H9 (cell line): ENCODE results near the gene RPS8. TPM values are rescaled to one million over a fixed set of nuclear protein-coding genes. Genes with fewer than 3 reads are reported as not detected.

Source experiments
- DNase-seq: peaks from one replicate; pipeline ENCODE4 v3.0.0-alpha.2; 2017
- H2AFZ ChIP-seq: one replicate; pipeline ENCODE4 v1.6.1; 2013; ENCODE audit warnings: mild to moderate bottlenecking, low read length, control low read depth, moderate library complexity
- H2AK5ac ChIP-seq: 2 replicates; pipeline ENCODE4 v1.6.1; 2013; ENCODE audit warnings: low read length, control low read depth, mixed read lengths; ENCODE audit not compliant: insufficient read length
- H2BK120ac ChIP-seq: one replicate; pipeline ENCODE4 v1.6.1; 2013; ENCODE audit warnings: low read depth, mild to moderate bottlenecking, low read length, control low read depth, inconsistent platforms; ENCODE audit not compliant: poor library complexity, severe bottlenecking
- H2BK12ac ChIP-seq: 2 replicates; pipeline ENCODE4 v1.6.1; 2013; ENCODE audit warnings: low read length, control low read depth, mixed read lengths, low read depth; ENCODE audit not compliant: insufficient read length
- H2BK15ac ChIP-seq: 2 replicates; pipeline ENCODE4 v1.6.1; 2013; ENCODE audit warnings: low read depth, low read length, control low read depth
- H2BK20ac ChIP-seq: one replicate; pipeline ENCODE4 v1.6.1; 2013; ENCODE audit warnings: low read depth, mild to moderate bottlenecking, low read length, control low read depth, inconsistent platforms; ENCODE audit not compliant: poor library complexity, severe bottlenecking
- H2BK5ac ChIP-seq: 2 replicates; pipeline ENCODE4 v1.6.1; 2013; ENCODE audit warnings: low read length, control low read depth, mixed read lengths; ENCODE audit not compliant: insufficient read length
- H3K14ac ChIP-seq: 2 replicates; pipeline ENCODE4 v1.6.1; 2013; ENCODE audit warnings: low read length, control low read depth; ENCODE audit not compliant: insufficient read depth
- H3K18ac ChIP-seq: 2 replicates; pipeline ENCODE4 v1.6.1; 2013; ENCODE audit warnings: low read depth, mild to moderate bottlenecking, mixed read lengths, low read length, control low read depth; ENCODE audit not compliant: insufficient read length
- H3K23ac ChIP-seq: 2 replicates; pipeline ENCODE4 v1.6.1; 2013; ENCODE audit warnings: low read length, control low read depth, mixed read lengths, low read depth; ENCODE audit not compliant: insufficient read length
- H3K23me2 ChIP-seq: 2 replicates; pipeline ENCODE4 v1.6.1; 2013; ENCODE audit warnings: low read depth, mild to moderate bottlenecking, mixed read lengths, low read length, control low read depth; ENCODE audit not compliant: insufficient read length, poor library complexity, severe bottlenecking
- H3K27ac ChIP-seq: 2 replicates; pipeline ENCODE4 v1.5.1; 2013; ENCODE audit warnings: low read length, control low read depth, mixed read lengths, low read depth; ENCODE audit not compliant: insufficient read length
- H3K27me3 ChIP-seq: 2 replicates; pipeline ENCODE4 v1.6.1; 2013; ENCODE audit warnings: low read length, control low read depth, inconsistent platforms; ENCODE audit not compliant: insufficient read depth
- H3K4ac ChIP-seq: 2 replicates; pipeline ENCODE4 v1.6.1; 2013; ENCODE audit warnings: low read depth, mild to moderate bottlenecking, control low read depth, inconsistent platforms, low read length, moderate library complexity
- H3K4me1 ChIP-seq: 2 replicates; pipeline ENCODE4 v1.6.1; 2013; ENCODE audit warnings: low read length, control low read depth, inconsistent platforms; ENCODE audit not compliant: insufficient read depth
- H3K4me2 ChIP-seq: 2 replicates; pipeline ENCODE4 v1.6.1; 2013; ENCODE audit warnings: low read length, control low read depth, mixed read lengths; ENCODE audit not compliant: insufficient read length, insufficient read depth
- H3K56ac ChIP-seq: 2 replicates; pipeline ENCODE4 v1.6.1; 2013; ENCODE audit warnings: low read depth, mild to moderate bottlenecking, mixed read lengths, low read length, control low read depth; ENCODE audit not compliant: insufficient read length
- H3K79me1 ChIP-seq: 2 replicates; pipeline ENCODE4 v1.6.1; 2013; ENCODE audit warnings: low read depth, mild to moderate bottlenecking, moderate library complexity, low read length, control low read depth, inconsistent platforms; ENCODE audit not compliant: insufficient read depth, poor library complexity, severe bottlenecking
- H3K79me2 ChIP-seq: 2 replicates; pipeline ENCODE4 v1.6.1; 2013; ENCODE audit warnings: low read length, control low read depth, inconsistent platforms; ENCODE audit not compliant: insufficient read depth
- H3K9ac ChIP-seq: 2 replicates; pipeline ENCODE4 v1.6.1; 2013; ENCODE audit warnings: low read length, control low read depth, mixed read lengths; ENCODE audit not compliant: insufficient read length; ENCODE audit errors: extremely low read depth
- H3K9me3 ChIP-seq: one replicate; pipeline ENCODE4 v1.6.1; 2013; ENCODE audit warnings: low read depth, low read length, inconsistent platforms; ENCODE audit not compliant: control insufficient read depth
- H3T11ph ChIP-seq: one replicate; pipeline ENCODE4 v1.6.1; 2013; ENCODE audit warnings: mild to moderate bottlenecking, low read length, control low read depth, inconsistent platforms
- H4K20me1 ChIP-seq: one replicate; pipeline ENCODE4 v1.6.1; 2013; ENCODE audit not compliant: control insufficient read depth, insufficient read length, insufficient read depth
- H4K5ac ChIP-seq: 2 replicates; pipeline ENCODE4 v1.6.1; 2013; ENCODE audit warnings: low read depth, mild to moderate bottlenecking, mixed read lengths, low read length, control low read depth; ENCODE audit not compliant: insufficient read length
- H4K8ac ChIP-seq: replicated peaks from 2 replicates; pipeline ENCODE4 v1.6.1; 2013; ENCODE audit warnings: low read length, control low read depth, mixed read lengths, low read depth; ENCODE audit not compliant: insufficient read length
- H4K91ac ChIP-seq: 2 replicates; pipeline ENCODE4 v1.6.1; 2013; ENCODE audit warnings: low read depth, mild to moderate bottlenecking, moderate library complexity, mixed read lengths, low read length, control low read depth; ENCODE audit not compliant: insufficient read length
- H3K27ac Mint-ChIP-seq, 3 experiments: 2 replicates in 2 of 3; 3 replicates in 1 of 3; pipeline ENCODE4 v1.8.0; 2020 to 2021; ENCODE audit warnings: mixed read lengths in 3 of 3, mild to moderate bottlenecking in 1 of 3, moderate library complexity in 1 of 3
- H3K27me3 Mint-ChIP-seq: 2 replicates; pipeline ENCODE4 v1.8.0; 2021; ENCODE audit warnings: low read depth, mild to moderate bottlenecking, moderate library complexity, mixed read lengths
- H3K36me3 Mint-ChIP-seq, 3 experiments: 2 replicates in 2 of 3; 3 replicates in 1 of 3; pipeline ENCODE4 v1.8.0; 2020 to 2021; ENCODE audit warnings: low read depth in 3 of 3, mixed read lengths in 3 of 3; ENCODE audit not compliant: insufficient read depth in 1 of 3
- H3K4me1 Mint-ChIP-seq, 2 experiments: 2 replicates each; pipeline ENCODE4 v1.8.0; 2020; ENCODE audit warnings: mixed read lengths in 2 of 2
- H3K4me3 Mint-ChIP-seq, 2 experiments: 2 replicates in 1 of 2; 3 replicates in 1 of 2; pipeline ENCODE4 v1.8.0; 2020 to 2021; ENCODE audit warnings: mild to moderate bottlenecking in 2 of 2, mixed read lengths in 2 of 2, moderate library complexity in 1 of 2
- H3K9me3 Mint-ChIP-seq, 2 experiments: 2 replicates in 1 of 2; 3 replicates in 1 of 2; pipeline ENCODE4 v1.8.0; 2020; ENCODE audit warnings: mild to moderate bottlenecking in 2 of 2, mixed read lengths in 2 of 2, moderate library complexity in 1 of 2
- CTCF ChIP-seq: fragments of 200-600 bp; sonication (generic); conservative IDR thresholded peaks from 3 replicates; pipeline ENCODE4 v1.8.0; 2021; ENCODE audit warnings: antibody characterized with exemption, mild to moderate bottlenecking
- WGBS: extraction: QIAGEN DNeasy Blood & Tissue Kit; methylation state at CpG from one replicate; pipeline ENCODE4 v1.1.7; 2013; ENCODE audit warnings: missing lambda C conversion rate, low lambda C conversion rate, mixed read lengths; ENCODE audit not compliant: insufficient read length; ENCODE audit errors: extremely low coverage; 5-methylcytosine and 5-hydroxymethylcytosine counted together
- total RNA-seq: library from RNA; stranded (reverse); gene quantifications from 2 replicates; pipeline ENCODE4 v1.2.1, GENCODE V29; 2021

Gene RPS8
- total RNA-seq, 1 experiment from 2014 or later: 2,591 TPM

DNA sequence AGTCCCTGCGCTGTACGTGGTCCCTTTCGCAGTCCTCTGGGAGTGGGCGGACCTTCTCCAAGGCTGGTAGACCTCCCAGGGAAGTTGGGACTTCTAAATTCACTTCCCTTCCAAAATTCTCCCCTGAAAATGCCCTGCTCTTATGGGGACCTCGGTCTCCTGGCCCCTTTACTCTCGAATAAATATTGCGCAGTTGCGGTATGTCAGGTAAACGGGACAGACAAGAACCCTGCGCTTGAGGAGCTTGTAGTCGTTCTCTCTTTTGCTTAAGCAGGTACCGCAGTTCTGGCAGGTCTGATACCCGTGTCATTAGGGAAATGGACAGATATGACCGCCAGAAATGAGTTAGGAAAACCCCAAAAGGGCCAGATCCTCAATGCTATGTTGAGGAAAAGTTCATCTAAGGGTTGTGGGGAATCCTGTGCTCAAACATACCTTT, 35.1 kb upstream of the RPS8 start:
- no peaks in the 10 kb centered on the region for H3K4me1 ChIP-seq
- H2BK20ac ChIP-seq: no peak overlapping the region
- H3K9ac ChIP-seq: peak overlapping the region; percentile 74
- no peak overlapping the region; the same call in 1 of the 2 replicates for H3K4ac ChIP-seq
- H2BK5ac ChIP-seq: no peak overlapping the region
- no peak overlapping the region for H2AFZ ChIP-seq
- no peaks in the 10 kb centered on the region for H4K20me1 ChIP-seq
- no peaks in the 10 kb centered on the region for H3K9me3 ChIP-seq
- no peak overlapping the region for H3K56ac ChIP-seq
- no CpG with 5 or more reads among the region's 14 CpGs for WGBS
- H3K79me2 ChIP-seq: peaks cover 9% of the 10 kb centered on the region; the same call in 1 of the 2 replicates
- H2AK5ac ChIP-seq: no peak overlapping the region
- H3T11ph ChIP-seq: no peak overlapping the region
- no peak overlapping the region for H4K91ac ChIP-seq
- Mint-ChIP-seq H3K9me3 (peaks cover 0 to 11% of the 10 kb centered on the region in 2 experiments; a peak in 4 of 5 replicates), H3K4me3 (peak overlapping the region; percentile 98 to 99), H3K27ac (peak overlapping the region; percentile 96 to 99 (median 97)), H3K27me3 (peaks cover 2% of the 10 kb centered on the region; the same call in 1 of the 2 replicates), H3K36me3 (peaks cover 24 to 39% (median 35%) of the 10 kb centered on the region in 3 experiments), H3K4me1 (peaks cover 17 to 18% of the 10 kb centered on the region in 2 experiments)
- H4K8ac ChIP-seq: no peak overlapping the region
- no peak for DNase-seq
- TF ChIP-seq CTCF: no peak
- H3K27ac ChIP-seq: no peak overlapping the region
- no peak overlapping the region for H2BK12ac ChIP-seq
- peak overlapping the region; percentile 58 for H3K4me2 ChIP-seq
- peak overlapping the region; percentile 65 for H3K18ac ChIP-seq
- H3K27me3 ChIP-seq: no peaks in the 10 kb centered on the region
- no peak overlapping the region for H4K5ac ChIP-seq
- peaks cover 5% of the 10 kb centered on the region for H3K79me1 ChIP-seq
- H2BK120ac ChIP-seq: no peak overlapping the region
- H3K23ac ChIP-seq: no peak overlapping the region
- H3K14ac ChIP-seq: peak overlapping the region; percentile 15; the same call in 1 of the 2 replicates
- H3K23me2 ChIP-seq: peaks cover 8% of the 10 kb centered on the region
- H2BK15ac ChIP-seq: no peak overlapping the region
